Kidney epithelial cell (primary cell): ENCODE measurements around the gene RANBP17. TPM values are rescaled to one million over a fixed set of nuclear protein-coding genes. Genes with fewer than 3 reads are reported as not detected.

Experiments used
- DNase-seq: peaks from one replicate; pipeline ENCODE4 v3.0.0-alpha.2; 2010; ENCODE audit warnings: low read depth
- H3K27me3 ChIP-seq: 2 replicates; pipeline ENCODE4 v1.6.0; 2011; ENCODE audit warnings: low read length; ENCODE audit not compliant: control insufficient read depth, insufficient read depth
- H3K36me3 ChIP-seq: 2 replicates; pipeline ENCODE4 v1.5.1; 2011; ENCODE audit warnings: low read length; ENCODE audit not compliant: control insufficient read depth, insufficient read depth
- H3K4me3 ChIP-seq: 2 replicates; pipeline ENCODE4 v1.5.1; 2011; ENCODE audit warnings: low read depth, mild to moderate bottlenecking, control low read depth, low read length
- total RNA-seq: library from RNA; depleted of rRNA; stranded (reverse); fragments of >200 nt; gene quantifications from 2 replicates; pipeline ENCODE4 v1.2.3, GENCODE V29; 2015
- TF ChIP-seq, protein P1 (sequence below): IDR thresholded peaks from 2 replicates; pipeline ENCODE4 v1.5.1; 2011; ENCODE audit warnings: mild to moderate bottlenecking, moderate library complexity, low read length, control low read depth, inconsistent platforms; ENCODE audit not compliant: insufficient read depth, poor library complexity, severe bottlenecking

RANBP17 gene
- total RNA-seq, 1 donor from 2014 or later, result 10.4 TPM

DNA sequence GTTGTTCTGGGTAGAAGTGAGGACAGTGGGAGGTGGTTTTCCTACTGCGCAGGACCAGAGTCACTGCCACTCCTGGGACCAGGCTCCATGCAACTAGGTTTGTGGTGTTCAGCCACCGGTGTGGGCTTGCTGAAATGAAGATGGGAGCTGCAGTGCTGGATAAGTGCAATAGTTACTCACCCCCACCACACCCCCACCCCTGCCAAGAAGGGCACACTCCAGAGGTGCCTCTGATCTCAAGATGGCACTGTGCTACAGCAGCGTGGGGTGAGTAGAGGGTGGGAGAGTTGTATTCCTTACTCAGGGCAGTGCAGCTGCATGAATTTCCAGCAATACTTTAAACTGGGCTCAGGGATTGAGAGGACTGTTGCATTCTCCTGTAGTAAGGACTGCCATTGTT, 259.8 kb downstream of the RANBP17 start:
- no peak for DNase-seq
- Histone ChIP-seq H3K27me3 (no peaks in the 10 kb centered on the region), H3K4me3 (no peak overlapping the region), H3K36me3 (no peaks in the 10 kb centered on the region)
- TF ChIP-seq, protein P1, sequence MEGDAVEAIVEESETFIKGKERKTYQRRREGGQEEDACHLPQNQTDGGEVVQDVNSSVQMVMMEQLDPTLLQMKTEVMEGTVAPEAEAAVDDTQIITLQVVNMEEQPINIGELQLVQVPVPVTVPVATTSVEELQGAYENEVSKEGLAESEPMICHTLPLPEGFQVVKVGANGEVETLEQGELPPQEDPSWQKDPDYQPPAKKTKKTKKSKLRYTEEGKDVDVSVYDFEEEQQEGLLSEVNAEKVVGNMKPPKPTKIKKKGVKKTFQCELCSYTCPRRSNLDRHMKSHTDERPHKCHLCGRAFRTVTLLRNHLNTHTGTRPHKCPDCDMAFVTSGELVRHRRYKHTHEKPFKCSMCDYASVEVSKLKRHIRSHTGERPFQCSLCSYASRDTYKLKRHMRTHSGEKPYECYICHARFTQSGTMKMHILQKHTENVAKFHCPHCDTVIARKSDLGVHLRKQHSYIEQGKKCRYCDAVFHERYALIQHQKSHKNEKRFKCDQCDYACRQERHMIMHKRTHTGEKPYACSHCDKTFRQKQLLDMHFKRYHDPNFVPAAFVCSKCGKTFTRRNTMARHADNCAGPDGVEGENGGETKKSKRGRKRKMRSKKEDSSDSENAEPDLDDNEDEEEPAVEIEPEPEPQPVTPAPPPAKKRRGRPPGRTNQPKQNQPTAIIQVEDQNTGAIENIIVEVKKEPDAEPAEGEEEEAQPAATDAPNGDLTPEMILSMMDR, result no peak

DNA sequence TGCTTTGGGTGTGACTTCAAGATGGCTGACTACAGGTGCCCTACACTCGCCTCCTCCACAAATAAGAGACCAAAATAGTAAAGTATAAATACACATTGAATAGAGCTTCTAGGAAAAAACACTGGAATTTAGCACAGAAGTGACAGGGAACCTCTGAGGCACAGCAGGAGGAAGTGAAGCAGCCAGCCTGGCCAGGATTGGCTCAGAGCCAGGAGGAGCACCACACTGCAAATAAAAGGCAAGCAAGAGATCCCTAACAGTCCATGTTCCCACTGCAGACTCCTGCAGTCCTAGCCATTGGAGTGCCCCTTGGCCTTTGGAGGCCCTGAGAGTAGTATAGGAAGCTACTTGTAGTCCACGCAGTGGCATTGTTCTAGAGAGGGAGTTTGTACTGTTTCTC, 260.6 kb downstream of the RANBP17 start:
- Histone ChIP-seq H3K27me3 (no peaks in the 10 kb centered on the region), H3K4me3 (no peak overlapping the region), H3K36me3 (no peaks in the 10 kb centered on the region)
- no peak for DNase-seq
- TF ChIP-seq, protein P1, result no peak

DNA sequence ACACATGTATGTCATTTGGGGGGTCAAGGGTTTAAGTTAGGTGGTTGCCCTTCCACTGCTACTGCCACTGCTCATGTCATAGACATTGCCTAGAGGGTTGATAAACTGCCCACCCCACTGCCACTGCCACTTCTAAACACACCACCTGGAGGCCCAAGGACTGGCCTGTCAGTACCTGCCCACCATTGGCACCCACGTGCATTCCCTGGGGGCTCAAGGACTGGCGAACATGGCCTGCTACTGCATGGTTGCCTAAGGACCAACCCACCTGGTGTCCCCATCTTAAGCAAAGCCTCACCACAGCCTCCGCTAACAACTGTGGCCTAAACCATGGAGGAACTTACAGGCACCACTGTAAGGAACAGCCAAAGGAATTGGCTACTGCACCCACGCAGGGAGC, 261.6 kb downstream of the RANBP17 start:
- TF ChIP-seq, protein P1, result no peak
- Histone ChIP-seq H3K4me3 (no peak overlapping the region), H3K27me3 (no peaks in the 10 kb centered on the region), H3K36me3 (no peaks in the 10 kb centered on the region)
- no peak for DNase-seq

DNA sequence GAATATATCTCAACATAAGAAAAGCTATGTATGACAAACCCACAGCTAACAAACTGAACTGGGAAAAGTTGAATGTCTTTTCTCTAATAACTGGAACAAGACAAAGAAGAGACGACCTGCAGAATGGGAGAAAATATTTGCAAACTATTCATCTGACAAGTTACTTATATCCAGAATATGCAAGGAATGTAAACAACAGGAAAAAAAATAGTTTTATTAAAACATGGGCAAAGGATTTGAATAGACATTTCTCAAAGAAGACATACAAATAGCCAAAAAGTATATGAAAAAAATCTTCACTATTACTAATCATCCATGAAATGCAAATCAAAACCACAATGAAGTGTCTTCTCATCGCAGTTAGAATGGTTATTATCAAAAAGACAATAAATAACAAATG, 265.5 kb downstream of the RANBP17 start:
- Histone ChIP-seq H3K36me3 (no peaks in the 10 kb centered on the region), H3K27me3 (no peaks in the 10 kb centered on the region), H3K4me3 (no peak overlapping the region)
- no peak for DNase-seq
- TF ChIP-seq, protein P1, result no peak

DNA sequence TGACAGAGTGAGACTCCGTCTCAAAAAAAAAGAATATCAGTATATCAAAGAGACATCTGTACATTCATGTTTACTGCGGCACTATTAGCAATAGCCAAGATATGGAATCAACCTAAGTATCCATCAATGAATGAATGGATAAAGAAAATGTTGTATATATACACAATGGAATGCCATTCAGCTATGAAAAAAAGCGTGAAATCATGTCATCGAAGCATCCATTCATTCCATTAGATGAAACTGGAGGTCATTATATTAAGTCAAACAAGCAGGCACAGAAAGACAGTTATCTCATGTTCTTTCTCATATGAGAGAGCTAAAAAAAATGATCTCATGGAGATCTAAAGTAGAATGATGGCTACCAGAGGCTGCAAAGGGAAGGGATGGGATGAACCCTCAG, 266.3 kb downstream of the RANBP17 start:
- no peak for DNase-seq
- Histone ChIP-seq H3K36me3 (no peaks in the 10 kb centered on the region), H3K4me3 (no peak overlapping the region)

DNA sequence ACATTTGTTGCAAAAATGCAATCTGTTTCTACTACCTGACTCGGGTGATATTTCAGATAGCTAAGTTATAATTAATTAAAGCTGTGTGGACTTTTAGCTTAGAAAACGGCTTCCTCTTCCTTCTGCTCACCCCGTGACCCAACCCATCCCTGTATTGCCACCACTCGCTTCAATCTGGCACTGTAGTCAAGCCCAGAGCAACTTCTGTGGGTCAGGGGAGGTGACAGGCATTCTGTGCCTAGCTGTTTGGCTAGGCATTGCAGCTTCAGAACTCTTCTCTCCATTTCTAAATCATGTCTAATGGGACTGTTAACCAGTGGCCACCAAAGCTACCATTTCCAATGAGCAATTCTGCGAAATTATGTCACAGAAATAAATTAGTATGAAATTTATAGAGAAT, 267.5 kb downstream of the RANBP17 start:
- Histone ChIP-seq H3K27me3 (no peaks in the 10 kb centered on the region), H3K36me3 (no peaks in the 10 kb centered on the region), H3K4me3 (no peak overlapping the region)
- DNase-seq, result no peak
- TF ChIP-seq, protein P1, result no peak

More for the DNA sequence above, 266.3 kb downstream of the RANBP17 start:
- TF ChIP-seq, protein P1, result no peak
- H3K27me3 ChIP-seq, result no peaks in the 10 kb centered on the region
